Measurements from ENCODE around the gene DNAJA1.
A peak's percentile ranks its signal among the peaks of the same experiment; 100 is the strongest.
"Not testable (repeated sequence)": the region's sequence is repeated elsewhere in the genome, so short reads cannot be mapped to it uniquely, and the experiment has no call there.

The DNAJA1 gene

DNA sequence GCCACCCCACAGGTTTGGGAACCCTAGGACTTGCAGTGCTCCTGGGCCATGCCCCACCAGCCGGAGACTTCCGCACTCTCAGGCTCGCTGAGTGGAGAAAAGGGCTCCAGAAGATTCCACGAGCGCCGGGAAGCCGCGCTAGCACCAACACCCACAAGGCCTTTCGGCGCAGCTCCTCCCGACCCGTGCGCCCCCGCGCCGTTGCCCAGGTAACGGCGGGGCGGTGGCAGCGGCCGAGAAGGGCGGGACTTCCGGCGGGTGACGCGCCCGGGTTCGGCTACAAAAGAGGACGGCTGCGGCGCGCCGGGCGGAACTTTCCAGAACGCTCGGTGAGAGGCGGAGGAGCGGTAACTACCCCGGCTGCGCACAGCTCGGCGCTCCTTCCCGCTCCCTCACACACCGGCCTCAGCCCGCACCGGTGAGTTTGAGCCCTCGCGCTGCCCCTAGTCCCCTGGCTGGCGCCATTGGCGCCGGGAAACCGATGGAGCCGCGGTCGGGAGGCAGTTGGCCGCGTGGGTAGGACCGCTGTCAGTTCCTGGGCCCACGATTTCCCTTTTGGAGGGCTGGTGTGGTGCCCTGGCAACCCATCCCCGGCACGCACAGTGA, at the start of gene DNAJA1:
Gene DNAJA1, plus strand, starts transcription at position 308 of the 606 bp plus-strand sequence. CDS start 1,212 bp downstream, outside the sequence.
- DNase-seq (ENCODE audit: low read depth in 3 of 3) = peak; percentile 93 to 94 (median 93)

GRCh38 chr9:32978051-32978450, 47.0 kb upstream of the DNAJA1 start:
- no peak for DNase-seq (ENCODE audit: low read depth in 3 of 3)

DNA sequence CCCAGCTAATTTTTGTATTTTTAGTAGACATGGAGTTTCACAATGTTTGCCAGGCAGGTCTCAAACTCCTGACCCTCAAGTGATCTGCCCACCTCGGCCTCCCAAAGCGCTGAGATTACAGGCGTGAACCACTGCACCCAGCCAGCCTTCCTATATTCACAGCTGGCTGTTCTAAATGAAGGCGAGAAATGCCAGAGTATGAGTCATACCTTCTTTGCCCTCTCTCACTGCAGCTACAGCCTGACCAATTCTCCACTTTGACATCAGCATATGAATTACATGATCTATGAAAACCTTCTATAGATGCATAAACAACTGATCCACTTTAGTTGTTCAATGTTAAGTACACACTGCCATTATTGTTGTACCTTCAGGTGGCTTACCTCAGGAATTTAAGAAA, 38.1 kb upstream of the DNAJA1 start:
- DNase-seq (ENCODE audit: low read depth in 3 of 3) = no peak

DNA sequence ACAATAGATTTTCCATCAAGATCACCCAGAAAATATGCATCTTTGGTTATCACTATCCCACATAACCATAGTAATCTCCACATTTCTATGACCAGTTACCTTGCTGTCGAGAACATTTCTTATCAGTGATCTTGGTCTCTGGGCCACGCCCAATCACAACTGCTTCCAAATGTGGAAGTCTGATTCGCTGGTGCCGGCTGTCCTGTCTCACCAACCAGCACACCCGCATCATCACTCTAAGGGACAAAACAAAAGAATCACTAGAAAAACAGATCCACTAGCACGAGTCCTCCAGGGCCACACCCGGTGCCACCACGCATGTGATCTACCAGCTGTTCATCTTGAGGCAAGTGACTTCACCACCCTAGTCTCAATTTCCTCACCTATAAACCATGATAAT, 35.4 kb upstream of the DNAJA1 start:
- no peak for DNase-seq (ENCODE audit: low read depth in 3 of 3)

DNA sequence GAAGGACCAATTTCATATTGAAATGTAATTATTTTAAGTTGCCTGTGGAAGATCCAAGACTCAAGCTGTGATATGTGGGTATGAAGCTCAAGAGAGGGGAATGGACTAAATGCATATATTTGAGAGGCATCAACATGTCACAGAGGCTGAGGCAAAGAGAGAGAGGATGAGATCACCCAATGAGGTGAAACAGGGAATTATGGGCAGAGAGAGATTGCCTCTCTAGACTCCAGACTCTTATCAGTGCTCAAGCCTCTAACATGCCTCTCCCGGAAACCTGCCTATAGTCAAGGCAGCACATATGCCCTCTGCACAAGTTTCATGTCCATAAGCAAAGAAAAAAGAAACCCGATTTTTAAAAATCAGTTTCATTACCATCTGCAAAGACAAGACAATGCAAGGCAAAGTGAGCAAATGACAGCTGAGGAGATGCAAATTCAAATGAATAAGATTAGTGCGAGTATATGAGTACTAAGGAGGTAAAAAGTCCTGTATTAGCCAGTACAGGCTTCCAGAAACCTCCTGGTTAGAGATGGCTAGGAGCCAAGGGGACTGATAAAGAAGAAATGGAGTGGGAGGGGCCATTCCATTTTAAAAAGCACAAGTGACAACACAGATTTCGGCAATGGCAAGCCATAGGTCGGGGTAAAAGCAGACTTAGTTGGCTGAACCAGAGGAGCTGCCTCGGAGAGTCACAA, 33.0 kb upstream of the DNAJA1 start:
- no peak for DNase-seq (ENCODE audit: low read depth in 3 of 3)

DNA sequence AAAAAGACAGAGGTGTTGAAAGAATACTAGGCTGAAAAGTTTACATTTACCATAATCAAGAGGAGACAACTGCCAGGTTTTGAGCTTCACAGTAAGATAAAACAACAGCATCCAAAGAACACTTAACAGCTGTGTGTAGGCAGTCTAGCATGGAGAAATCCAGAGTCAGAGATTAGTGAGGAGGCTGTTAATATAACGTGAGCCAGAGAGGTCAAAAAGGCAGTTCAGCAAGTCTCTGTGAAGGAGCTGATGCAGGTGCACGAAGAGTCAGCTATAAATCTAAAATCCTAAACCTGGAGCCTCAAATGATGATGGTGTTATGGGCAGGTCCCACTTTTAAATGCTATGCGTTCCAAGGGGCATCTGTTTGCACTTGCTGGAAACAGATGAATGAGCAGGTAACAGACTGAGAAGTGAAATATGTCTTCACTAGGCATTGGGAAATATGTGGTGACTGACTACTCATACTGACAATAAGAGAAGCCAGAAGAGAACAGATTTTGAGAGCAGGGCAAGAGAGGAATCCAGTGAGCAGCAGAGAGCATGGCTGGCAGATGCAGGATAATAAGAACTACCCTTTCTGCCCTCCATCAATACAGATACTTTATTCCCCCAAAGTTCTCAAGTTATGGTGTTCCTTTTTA, 32.4 kb upstream of the DNAJA1 start:
- DNase-seq (ENCODE audit: low read depth in 3 of 3) = no peak

DNA sequence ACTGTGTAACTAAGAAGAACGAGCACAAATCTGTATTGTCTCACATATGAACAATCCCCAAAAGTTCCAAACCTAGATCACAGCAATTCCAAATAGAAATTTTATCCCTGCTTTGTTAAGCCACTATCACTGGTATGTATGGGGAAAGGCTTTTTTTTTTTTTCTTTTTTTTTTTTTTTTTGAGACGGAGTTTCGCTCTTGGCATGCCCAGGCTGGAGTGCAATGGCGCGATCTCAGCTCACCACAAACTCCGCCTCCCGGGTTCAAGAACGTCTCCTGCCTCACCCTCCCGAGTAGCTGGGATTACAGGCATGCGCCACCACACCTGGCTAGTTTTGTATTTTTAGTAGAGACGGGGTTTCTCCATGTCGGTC, 24.4 kb upstream of the DNAJA1 start:
- peak in 1 of 3 experiments; percentile 38 for DNase-seq (ENCODE audit: low read depth in 3 of 3)

- DNase-seq (ENCODE audit: low read depth in 3 of 3) = not testable (repeated sequence)
Measured at GRCh38 chr9:33005335-33005734, 19.7 kb upstream of the DNAJA1 start.

GRCh38 chr9:33007755-33008154, 17.3 kb upstream of the DNAJA1 start:
- no peak for DNase-seq (ENCODE audit: low read depth in 3 of 3)

GRCh38 chr9:33011831-33012230, 13.2 kb upstream of the DNAJA1 start:
- no peak for DNase-seq (ENCODE audit: low read depth in 3 of 3)

- DNase-seq (ENCODE audit: low read depth in 3 of 3) = no peak
Measured at GRCh38 chr9:33012328-33013069, 12.6 kb upstream of the DNAJA1 start.

- DNase-seq (ENCODE audit: low read depth in 3 of 3) = no peak
Measured at GRCh38 chr9:33013962-33014664, 11.0 kb upstream of the DNAJA1 start.

GRCh38 chr9:33014665-33015014, 10.4 kb upstream of the DNAJA1 start:
- no peak for DNase-seq (ENCODE audit: low read depth in 3 of 3)

DNA sequence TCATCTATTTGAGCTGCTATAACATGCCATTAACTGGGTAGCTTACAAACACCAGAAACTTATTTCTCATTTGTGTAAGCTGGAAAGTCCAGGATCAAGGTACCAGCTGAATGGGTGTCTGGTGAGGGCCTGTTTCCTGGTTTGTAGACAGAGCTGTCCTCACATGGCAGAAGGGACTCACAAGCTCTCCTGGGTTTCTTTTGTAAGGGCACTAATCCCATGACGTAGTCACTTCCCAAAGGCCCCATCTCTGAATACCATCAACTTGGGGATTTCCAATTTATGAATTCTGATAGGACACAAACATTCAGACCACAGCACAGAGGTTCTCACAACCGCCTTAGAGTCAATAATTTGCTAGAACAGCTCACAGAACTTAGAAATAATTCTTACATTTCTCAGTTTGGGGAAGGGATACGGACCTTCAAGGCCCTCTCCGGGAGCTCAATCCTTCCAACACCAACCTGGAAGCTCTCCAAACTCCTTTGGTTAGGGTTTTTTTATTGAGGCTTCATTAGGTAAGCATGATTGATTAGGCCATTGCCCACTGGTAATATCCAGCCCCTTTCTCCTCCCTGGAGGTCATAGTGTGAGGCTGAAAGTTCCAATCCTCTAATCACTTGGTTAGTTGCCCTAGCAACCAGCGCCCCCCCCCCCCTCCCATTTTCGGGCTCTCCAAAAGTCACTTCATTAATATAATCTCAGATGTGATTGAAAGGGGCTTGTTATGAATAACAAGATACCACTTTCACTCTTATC, 7.6 kb upstream of the DNAJA1 start:
- no peak for DNase-seq (ENCODE audit: low read depth in 3 of 3)

GRCh38 chr9:33019797-33020196, 5.3 kb upstream of the DNAJA1 start:
- no peak for DNase-seq (ENCODE audit: low read depth in 3 of 3)

DNA sequence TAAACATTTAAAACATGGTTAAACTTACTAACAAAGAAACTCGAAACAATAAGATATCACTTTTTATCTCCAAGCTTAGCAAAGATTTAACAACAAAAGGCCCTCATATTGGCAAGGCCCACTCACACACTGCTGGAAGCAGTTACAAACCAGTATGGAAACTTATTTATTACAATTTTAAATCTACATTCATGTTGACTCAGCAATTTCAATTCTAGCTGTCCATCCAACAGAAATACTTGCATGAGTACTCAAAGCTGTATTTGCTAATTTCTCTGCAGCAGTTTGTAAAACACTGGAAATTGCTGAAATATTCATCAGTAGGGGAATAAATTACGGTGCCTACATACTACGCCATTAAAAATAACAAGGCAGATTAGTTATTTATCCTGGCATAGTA, 2.8 kb upstream of the DNAJA1 start:
- no peak for DNase-seq (ENCODE audit: low read depth in 3 of 3)

- no peak for DNase-seq (ENCODE audit: low read depth in 3 of 3)
Measured at GRCh38 chr9:33022755-33023154, 2.3 kb upstream of the DNAJA1 start.

- DNase-seq (ENCODE audit: low read depth in 3 of 3) = no peak
Measured at GRCh38 chr9:33023661-33024060, 1.4 kb upstream of the DNAJA1 start.

GRCh38 chr9:33024126-33024965, 727 bp upstream of the DNAJA1 start:
- no peak for DNase-seq (ENCODE audit: low read depth in 3 of 3)
